MM.1S (cell line): ENCODE data around the gene SLC22A15.
"Not testable (repeated sequence)": the region's sequence is repeated elsewhere in the genome, so short reads cannot be mapped to it uniquely, and the experiment has no call there.

Experiments used
- DNase-seq: peaks from one replicate; pipeline ENCODE4 v3.0.0-alpha.2; 2015
- H2AFZ ChIP-seq: fragments of 300-600 bp; sonication (generic); 2 replicates; pipeline ENCODE4 v1.6.0; 2016; ENCODE audit warnings: antibody characterized with exemption, low read length
- H3F3A ChIP-seq: fragments of 300-600 bp; sonication (generic); 2 replicates; pipeline ENCODE4 v1.6.1; 2016; ENCODE audit warnings: mild to moderate bottlenecking, antibody characterized with exemption, low read length, moderate library complexity, mixed read lengths; ENCODE audit not compliant: insufficient read depth
- H3K27ac ChIP-seq: fragments of 300-600 bp; sonication (generic); 2 replicates; pipeline ENCODE4 v1.5.1; 2016; ENCODE audit warnings: mild to moderate bottlenecking, low read length
- H3K27me3 ChIP-seq: fragments of 300-600 bp; sonication (generic); replicated peaks from 2 replicates; pipeline ENCODE4 v1.6.0; 2016; ENCODE audit warnings: low read length; ENCODE audit not compliant: insufficient read depth
- H3K36me3 ChIP-seq: fragments of 300-600 bp; sonication (generic); replicated peaks from 2 replicates; pipeline ENCODE4 v1.6.1; 2016; ENCODE audit warnings: mild to moderate bottlenecking, low read length, mixed read lengths; ENCODE audit not compliant: insufficient read depth
- H3K4me1 ChIP-seq: fragments of 300-600 bp; sonication (generic); 2 replicates; pipeline ENCODE4 v1.6.1; 2016; ENCODE audit warnings: low read length, mixed read lengths
- H3K4me2 ChIP-seq: fragments of 300-600 bp; sonication (generic); 2 replicates; pipeline ENCODE4 v1.6.0; 2016; ENCODE audit warnings: low read depth, low read length
- H3K4me3 ChIP-seq: fragments of 300-600 bp; sonication (generic); 2 replicates; pipeline ENCODE4 v1.5.1; 2016; ENCODE audit warnings: low read length, mixed read lengths
- H3K79me2 ChIP-seq: fragments of 300-600 bp; sonication (generic); 2 replicates; pipeline ENCODE4 v1.6.1; 2016; ENCODE audit warnings: mixed run types, low read length, mixed read lengths
- H3K9ac ChIP-seq: fragments of 300-600 bp; sonication (generic); 2 replicates; pipeline ENCODE4 v1.6.1; 2016; ENCODE audit warnings: low read length, mixed read lengths
- H3K9me2 ChIP-seq: fragments of 300-600 bp; sonication (generic); replicated peaks from 2 replicates; pipeline ENCODE4 v1.6.1; 2016; ENCODE audit warnings: mild to moderate bottlenecking, low read length, mixed read lengths; ENCODE audit not compliant: insufficient read depth
- H3K9me3 ChIP-seq: fragments of 300-600 bp; sonication (generic); replicated peaks from 2 replicates; pipeline ENCODE4 v1.6.1; 2016; ENCODE audit warnings: mild to moderate bottlenecking, low read length, mixed read lengths; ENCODE audit not compliant: insufficient read depth
- H4K20me1 ChIP-seq: fragments of 300-600 bp; sonication (generic); 2 replicates; pipeline ENCODE4 v1.6.1; 2016; ENCODE audit warnings: mild to moderate bottlenecking, low read length, moderate library complexity, mixed read lengths; ENCODE audit not compliant: insufficient read depth
- CTCF ChIP-seq: fragments of 300-600 bp; sonication (generic); IDR thresholded peaks from 2 replicates; pipeline ENCODE4 v1.5.1; 2016; ENCODE audit warnings: antibody characterized with exemption, low read length, mixed read lengths
- EZH2 ChIP-seq: fragments of 300-600 bp; sonication (generic); optimal IDR thresholded peaks from 2 replicates; pipeline ENCODE3; 2017; ENCODE audit warnings: low read depth, mild to moderate bottlenecking, antibody characterized with exemption, low read length, mixed read lengths
- EZH2phosphoT487 ChIP-seq: fragments of 300-600 bp; sonication (generic); IDR thresholded peaks from 2 replicates; pipeline ENCODE4 v1.6.1; 2018; ENCODE audit warnings: antibody characterized with exemption, low read length

SLC22A15 gene

DNA sequence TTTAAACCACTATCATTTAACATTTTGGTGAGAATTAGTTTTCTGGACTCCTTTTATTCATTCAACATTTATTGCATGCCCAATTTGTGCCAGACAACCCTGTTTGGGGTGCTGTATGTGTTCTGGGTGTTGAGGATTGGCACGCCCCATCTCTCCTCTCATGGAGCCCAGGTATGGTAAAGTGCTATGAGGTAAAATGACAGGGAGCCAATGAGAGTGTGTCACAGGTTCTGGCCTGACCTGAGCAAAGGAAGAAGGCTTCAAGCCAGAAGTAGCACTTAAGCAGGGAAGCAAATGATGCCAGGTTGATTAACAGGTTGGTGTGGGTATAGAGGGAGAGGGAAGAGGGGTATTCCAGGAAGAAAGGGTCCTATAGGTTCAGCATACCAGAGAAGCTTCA is 21.1 kb upstream of the SLC22A15 start:
- Histone ChIP-seq H3K9me2 (no peaks in the 10 kb centered on the region), H3K79me2 (no peaks in the 10 kb centered on the region), H3K4me3 (no peak overlapping the region), H4K20me1 (no peaks in the 10 kb centered on the region), H3K27me3 (no peaks in the 10 kb centered on the region), H3F3A (no peaks in the 10 kb centered on the region), H3K4me2 (no peak overlapping the region), H2AFZ (no peak overlapping the region), H3K36me3 (no peaks in the 10 kb centered on the region), H3K9me3 (no peaks in the 10 kb centered on the region), H3K4me1 (no peaks in the 10 kb centered on the region), H3K9ac (no peak overlapping the region), H3K27ac (no peak overlapping the region)
- TF ChIP-seq CTCF (no peak), EZH2 (no peak), EZH2phosphoT487 (no peak)
- no peak for DNase-seq

- no peaks in the 10 kb centered on the region for H3K4me1 ChIP-seq
- no peak overlapping the region for H3K9ac ChIP-seq
- H3K4me2 ChIP-seq, result no peak overlapping the region
- no peaks in the 10 kb centered on the region for H3K36me3 ChIP-seq
- H3K27ac ChIP-seq, result no peak overlapping the region
- no peaks in the 10 kb centered on the region for H3F3A ChIP-seq
- H3K9me3 ChIP-seq, result no peaks in the 10 kb centered on the region
- H2AFZ ChIP-seq, result no peak overlapping the region
- H3K27me3 ChIP-seq, result no peaks in the 10 kb centered on the region
- TF ChIP-seq CTCF, result no peak
- no peak for TF ChIP-seq EZH2
- TF ChIP-seq EZH2phosphoT487, result no peak
- H3K4me3 ChIP-seq, result no peak overlapping the region
- H3K9me2 ChIP-seq, result no peaks in the 10 kb centered on the region
- no peaks in the 10 kb centered on the region for H3K79me2 ChIP-seq
- DNase-seq, result no peak
- no peaks in the 10 kb centered on the region for H4K20me1 ChIP-seq
Observed at GRCh38 chr1:115958866-115959265, 17.4 kb upstream of the SLC22A15 start.

DNA sequence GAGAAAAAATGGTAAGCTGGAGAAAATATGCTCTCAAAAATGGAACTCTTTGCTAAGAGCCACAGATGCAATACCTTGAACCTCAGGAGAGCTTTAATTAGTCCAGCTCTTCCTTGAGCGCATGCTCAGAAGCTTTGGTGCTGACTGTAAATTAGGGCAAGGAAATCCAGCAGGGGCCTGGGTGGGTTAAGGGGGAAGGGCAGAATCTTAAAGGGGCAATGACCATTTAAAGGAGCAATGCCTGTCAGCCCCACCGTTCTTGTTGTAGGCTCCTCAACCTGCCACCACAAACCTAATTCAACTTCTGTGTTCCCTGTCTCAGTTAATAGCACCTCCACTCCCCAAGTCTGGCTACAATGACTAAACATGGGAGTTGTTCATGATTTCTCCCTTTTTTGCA is 6.8 kb upstream of the SLC22A15 start:
- Histone ChIP-seq H3K9ac (no peak overlapping the region), H3F3A (no peaks in the 10 kb centered on the region), H3K27me3 (no peaks in the 10 kb centered on the region), H3K79me2 (no peaks in the 10 kb centered on the region), H3K9me2 (no peaks in the 10 kb centered on the region), H3K27ac (no peak overlapping the region), H3K4me2 (no peak overlapping the region), H2AFZ (no peak overlapping the region), H3K9me3 (no peaks in the 10 kb centered on the region), H3K4me3 (no peak overlapping the region), H4K20me1 (no peaks in the 10 kb centered on the region), H3K4me1 (no peaks in the 10 kb centered on the region), H3K36me3 (no peaks in the 10 kb centered on the region)
- TF ChIP-seq CTCF (no peak), EZH2 (no peak), EZH2phosphoT487 (no peak)
- DNase-seq, result no peak

DNA sequence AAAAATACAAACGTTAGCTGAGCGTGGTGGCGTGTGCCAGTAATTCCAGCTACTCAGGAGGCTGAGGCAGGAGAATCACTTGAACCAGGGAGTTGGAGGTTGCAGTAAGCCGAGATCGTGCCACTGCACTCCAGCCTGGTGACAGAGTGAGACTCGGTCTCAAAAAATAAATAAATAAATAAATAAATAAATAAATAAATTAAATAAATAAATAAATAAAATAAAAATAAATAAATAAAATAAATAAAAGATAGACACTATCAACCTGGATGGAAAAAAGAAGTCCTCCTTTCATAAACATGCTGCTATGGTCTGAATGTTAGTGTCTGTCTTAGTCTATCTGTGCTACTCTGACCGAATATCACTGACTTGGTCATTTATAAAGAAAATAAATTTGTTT is 4.5 kb upstream of the SLC22A15 start:
- H3K36me3 ChIP-seq, H3K27ac ChIP-seq, DNase-seq, H3K9me2 ChIP-seq, H2AFZ ChIP-seq, H3K9me3 ChIP-seq, H3K4me3 ChIP-seq, H3K4me2 ChIP-seq, H3K79me2 ChIP-seq, H3K4me1 ChIP-seq, H3F3A ChIP-seq, H3K9ac ChIP-seq, H3K27me3 ChIP-seq, H4K20me1 ChIP-seq: not testable (repeated sequence)
